Mesodermal cell (in vitro differentiated cells): ENCODE results near the gene TCF20. TPM values are rescaled to one million over a fixed set of nuclear protein-coding genes. Genes with fewer than 3 reads are reported as not detected.

Experiments used
- H3K27ac ChIP-seq: 2 replicates; pipeline ENCODE4 v1.7.0; 2013; ENCODE audit warnings: mild to moderate bottlenecking, low read depth, low read length, moderate library complexity; ENCODE audit not compliant: severe bottlenecking
- H3K36me3 ChIP-seq: 2 replicates; pipeline ENCODE4 v1.7.1; 2013; ENCODE audit warnings: mild to moderate bottlenecking, low read length, moderate library complexity; ENCODE audit not compliant: control insufficient read depth, insufficient read depth
- H3K4me1 ChIP-seq: one replicate; pipeline ENCODE4 v1.7.1; 2013; ENCODE audit warnings: mild to moderate bottlenecking, low read length; ENCODE audit not compliant: insufficient read depth, control insufficient read depth, poor library complexity, severe bottlenecking
- H3K4me3 ChIP-seq: 2 replicates; pipeline ENCODE4 v1.7.0; 2013; ENCODE audit warnings: low read length, control low read depth, mild to moderate bottlenecking; ENCODE audit not compliant: insufficient read depth, poor library complexity, severe bottlenecking; ENCODE audit errors: extremely low read depth
- H3K9me3 ChIP-seq: 2 replicates; pipeline ENCODE4 v1.7.1; 2013; ENCODE audit warnings: mild to moderate bottlenecking, low read length, moderate library complexity; ENCODE audit not compliant: control insufficient read depth
- WGBS, 2 experiments: methylation state at CpG; one replicate each; pipeline ENCODE4 v1.1.5; 2013; ENCODE audit warnings: missing lambda C conversion rate in 2 of 2; ENCODE audit not compliant: insufficient coverage in 2 of 2; 5-methylcytosine and 5-hydroxymethylcytosine counted together
- polyA plus RNA-seq, 2 experiments: library from polyadenylated mRNA; stranded (reverse); fragments of 50-300 nt; gene quantifications; one replicate each; pipeline ENCODE4 v1.2.3, GENCODE V29; 2013

TCF20 gene
- 27.8 TPM for polyA plus RNA-seq (2013, experiment 1 of 2)
- polyA plus RNA-seq (2013, experiment 2 of 2) = 24.9 TPM

- peak within 1 kb of the TSS; percentile 64 for H3K27ac ChIP-seq
- no peaks in the 10 kb centered on the region for H3K9me3 ChIP-seq
- 34 to 57% methylated on average over 34 to 52 of the region's 91 CpGs for WGBS, 2 experiments
- peaks cover 19% of the 10 kb centered on the region for H3K4me1 ChIP-seq
- H3K36me3 ChIP-seq = peaks cover 13% of the 10 kb centered on the region
- peak within 1 kb of the TSS; percentile 97 for H3K4me3 ChIP-seq
Measured at GRCh38 chr22:42270510-42271190, at the start of gene TCF20. TSS of gene TCF20 (minus strand) at chr22:42270653. CDS start at chr22:42215305, 55,348 bp downstream.

GRCh38 chr22:42319386-42319785, 48.9 kb upstream of the TCF20 start:
- H3K4me1 ChIP-seq = peaks cover 12% of the 10 kb centered on the region
- no peak overlapping the region for H3K27ac ChIP-seq

GRCh38 chr22:42318967-42319366, 48.5 kb upstream of the TCF20 start:
- no peaks in the 10 kb centered on the region for H3K36me3 ChIP-seq
- H3K9me3 ChIP-seq = no peaks in the 10 kb centered on the region
- no peak overlapping the region for H3K4me3 ChIP-seq
- no peak overlapping the region for H3K27ac ChIP-seq
- 93 to 97% methylated on average over 3 of the region's 3 CpGs for WGBS, 2 experiments
- H3K4me1 ChIP-seq = peaks cover 16% of the 10 kb centered on the region

More at GRCh38 chr22:42319386-42319785, 48.9 kb upstream of the TCF20 start:
- no peaks in the 10 kb centered on the region for H3K36me3 ChIP-seq
- WGBS, 2 experiments = 95 to 98% methylated on average over 5 to 6 of the region's 6 CpGs
- no peak overlapping the region for H3K4me3 ChIP-seq
- H3K9me3 ChIP-seq = no peaks in the 10 kb centered on the region

GRCh38 chr22:42317691-42318547, 47.5 kb upstream of the TCF20 start:
- no peak overlapping the region for H3K4me3 ChIP-seq
- peaks cover 19% of the 10 kb centered on the region for H3K4me1 ChIP-seq
- H3K9me3 ChIP-seq = no peaks in the 10 kb centered on the region
- H3K36me3 ChIP-seq = no peaks in the 10 kb centered on the region
- H3K27ac ChIP-seq = no peak overlapping the region
- WGBS, 2 experiments = 90 to 93% methylated on average over 16 to 21 of the region's 25 CpGs

- H3K4me1 ChIP-seq = peaks cover 19% of the 10 kb centered on the region
- no peaks in the 10 kb centered on the region for H3K9me3 ChIP-seq
- no peak overlapping the region for H3K27ac ChIP-seq
- WGBS, 2 experiments = 87 to 93% methylated on average over 6 to 7 of the region's 13 CpGs
- H3K36me3 ChIP-seq = no peaks in the 10 kb centered on the region
- no peak overlapping the region for H3K4me3 ChIP-seq
Measured at GRCh38 chr22:42317008-42317407, 46.6 kb upstream of the TCF20 start.

- H3K36me3 ChIP-seq = no peaks in the 10 kb centered on the region
- no peak overlapping the region for H3K27ac ChIP-seq
- H3K9me3 ChIP-seq = no peaks in the 10 kb centered on the region
- H3K4me3 ChIP-seq = no peak overlapping the region
- H3K4me1 ChIP-seq = peaks cover 21% of the 10 kb centered on the region
Measured at GRCh38 chr22:42315392-42315756, 44.9 kb upstream of the TCF20 start.

- Histone ChIP-seq H3K27ac (peak overlapping the region; percentile 23), H3K4me1 (peaks cover 24% of the 10 kb centered on the region), H3K36me3 (no peaks in the 10 kb centered on the region), H3K9me3 (no peaks in the 10 kb centered on the region), H3K4me3 (no peak overlapping the region)
- WGBS, 2 experiments = 67 to 100% methylated on average over 1 of the region's 5 CpGs
Measured at GRCh38 chr22:42314709-42315391, 44.4 kb upstream of the TCF20 start.

GRCh38 chr22:42313804-42314581, 43.5 kb upstream of the TCF20 start:
- 41 to 43% methylated on average over 33 of the region's 33 CpGs for WGBS, 2 experiments
- Histone ChIP-seq H3K4me1 (peaks cover 24% of the 10 kb centered on the region), H3K27ac (no peak overlapping the region)

GRCh38 chr22:42313204-42313603, 42.8 kb upstream of the TCF20 start:
- no peaks in the 10 kb centered on the region for H3K36me3 ChIP-seq
- no peak overlapping the region for H3K4me3 ChIP-seq
- no peaks in the 10 kb centered on the region for H3K9me3 ChIP-seq
- H3K27ac ChIP-seq = no peak overlapping the region
- WGBS, 2 experiments = 84 to 93% methylated on average over 3 to 7 of the region's 7 CpGs
- H3K4me1 ChIP-seq = peaks cover 24% of the 10 kb centered on the region

More at GRCh38 chr22:42313804-42314581, 43.5 kb upstream of the TCF20 start:
- Histone ChIP-seq H3K9me3 (no peaks in the 10 kb centered on the region), H3K4me3 (no peak overlapping the region), H3K36me3 (no peaks in the 10 kb centered on the region)
